A673 (cell line): ENCODE data around the gene SUMF1. TPM values are rescaled to one million over a fixed set of nuclear protein-coding genes. Genes with fewer than 3 reads are reported as not detected.

Experiments
- BruUV-seq: library from RNA; stranded (reverse); fragments of 400-500 nt; replicated peaks from 2 replicates; lab custom pipeline; 2021; lab: Mats Ljungman, UMichigan
- CTCF ChIA-PET: fragments of 300-600 bp; sonication (Branson Sonifier 250); formaldehyde crosslinking; loops from one replicate; lab custom pipeline; 2022; ENCODE audit warnings: antibody characterized with exemption; lab: Charles Lee
- POLR2A ChIA-PET: fragments of 300-600 bp; sonication (Branson Sonifier 250); formaldehyde crosslinking; loops from one replicate; lab custom pipeline; 2022; ENCODE audit warnings: antibody characterized with exemption; ENCODE audit not compliant: low non-redundant PET; lab: Charles Lee
- DNase-seq: peaks from one replicate; pipeline ENCODE4 v3.0.0-alpha.2; 2015; ENCODE audit warnings: low spot score
- H3K27ac ChIP-seq: fragments of 200-600 bp; sonication (generic); 2 replicates; pipeline ENCODE4 v1.5.1; 2016; ENCODE audit warnings: mixed run types, low read depth, mild to moderate bottlenecking, mixed read lengths, antibody characterized with exemption, low read length; ENCODE audit not compliant: poor library complexity, severe bottlenecking
- H3K27me3 ChIP-seq: fragments of 200-600 bp; sonication (generic); replicated peaks from 2 replicates; pipeline ENCODE4 v1.6.1; 2017; ENCODE audit warnings: mixed run types, low read depth, mild to moderate bottlenecking, mixed read lengths, antibody characterized with exemption, low read length; ENCODE audit not compliant: insufficient read depth, poor library complexity
- H3K36me3 ChIP-seq: fragments of 200-600 bp; sonication (generic); 2 replicates; pipeline ENCODE4 v1.6.1; 2016; ENCODE audit warnings: mixed run types, mild to moderate bottlenecking, mixed read lengths, antibody characterized with exemption, low read length; ENCODE audit not compliant: insufficient read depth, poor library complexity, severe bottlenecking
- H3K4me1 ChIP-seq: fragments of 200-600 bp; sonication (generic); 2 replicates; pipeline ENCODE4 v1.6.1; 2017; ENCODE audit warnings: mixed run types, mild to moderate bottlenecking, mixed read lengths, antibody characterized with exemption, low read length; ENCODE audit not compliant: insufficient read depth, poor library complexity, severe bottlenecking
- H3K4me3 ChIP-seq: fragments of 200-600 bp; sonication (generic); 2 replicates; pipeline ENCODE4 v1.5.1; 2016; ENCODE audit warnings: low read depth, mixed run types, mild to moderate bottlenecking, mixed read lengths, low read length; ENCODE audit not compliant: poor library complexity, severe bottlenecking
- H3K9me3 ChIP-seq: fragments of 200-600 bp; sonication (generic); 2 replicates; pipeline ENCODE4 v1.6.1; 2016; ENCODE audit warnings: mixed run types, low read depth, mild to moderate bottlenecking, mixed read lengths, antibody characterized with exemption, low read length; ENCODE audit not compliant: poor library complexity, severe bottlenecking
- EZH2 ChIP-seq: fragments of 200-600 bp; sonication (generic); IDR thresholded peaks from 2 replicates; pipeline ENCODE4 v1.6.1; 2017; ENCODE audit warnings: borderline replicate concordance, low read depth, mild to moderate bottlenecking, mixed read lengths, antibody characterized with exemption, low read length; ENCODE audit not compliant: poor library complexity, severe bottlenecking
- intact Hi-C: fragments of 100-400 bp; cut with micrococcal nuclease; formaldehyde crosslinking; loops from one replicate; pipeline ENCODE4 v1.10.0; 2022; ENCODE audit not compliant: unreplicated experiment
- total RNA-seq: library from RNA; stranded (reverse); gene quantifications from 2 replicates; pipeline ENCODE4 v1.2.3, GENCODE V29; 2021
- TF ChIP-seq, protein P1 (sequence below): fragments of 300-800, 200-600 bp; sonication (generic); conservative IDR thresholded peaks from 2 replicates; pipeline ENCODE4 v1.5.1; 2017; ENCODE audit warnings: low read depth, mild to moderate bottlenecking, antibody characterized with exemption, low read length, moderate library complexity, mixed read lengths

SUMF1 gene
- total RNA-seq, 1 experiment from 2014 or later: 7.8 TPM

DNA sequence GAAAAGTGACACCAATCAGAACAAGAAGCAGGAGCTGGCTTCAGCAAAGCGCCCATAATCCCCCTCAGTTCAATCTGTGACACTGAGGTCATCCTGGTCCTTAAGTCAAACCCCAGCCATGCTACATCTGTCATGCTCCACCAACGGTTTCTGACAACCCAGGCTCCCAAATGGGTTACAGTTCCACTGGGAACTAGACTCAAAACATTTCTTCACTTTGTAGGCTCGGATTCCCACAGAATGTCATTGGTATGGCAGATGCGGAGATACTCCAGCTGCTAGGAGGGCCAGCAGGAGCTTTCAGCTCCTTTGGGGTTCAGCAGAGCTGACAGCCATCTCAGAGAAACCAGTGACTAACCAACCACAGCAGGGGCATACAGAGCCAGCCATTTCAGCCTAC lies 48.9 kb downstream of the SUMF1 start:
- H3K27me3 ChIP-seq: no peaks in the 10 kb centered on the region
- TF ChIP-seq, protein P1, sequence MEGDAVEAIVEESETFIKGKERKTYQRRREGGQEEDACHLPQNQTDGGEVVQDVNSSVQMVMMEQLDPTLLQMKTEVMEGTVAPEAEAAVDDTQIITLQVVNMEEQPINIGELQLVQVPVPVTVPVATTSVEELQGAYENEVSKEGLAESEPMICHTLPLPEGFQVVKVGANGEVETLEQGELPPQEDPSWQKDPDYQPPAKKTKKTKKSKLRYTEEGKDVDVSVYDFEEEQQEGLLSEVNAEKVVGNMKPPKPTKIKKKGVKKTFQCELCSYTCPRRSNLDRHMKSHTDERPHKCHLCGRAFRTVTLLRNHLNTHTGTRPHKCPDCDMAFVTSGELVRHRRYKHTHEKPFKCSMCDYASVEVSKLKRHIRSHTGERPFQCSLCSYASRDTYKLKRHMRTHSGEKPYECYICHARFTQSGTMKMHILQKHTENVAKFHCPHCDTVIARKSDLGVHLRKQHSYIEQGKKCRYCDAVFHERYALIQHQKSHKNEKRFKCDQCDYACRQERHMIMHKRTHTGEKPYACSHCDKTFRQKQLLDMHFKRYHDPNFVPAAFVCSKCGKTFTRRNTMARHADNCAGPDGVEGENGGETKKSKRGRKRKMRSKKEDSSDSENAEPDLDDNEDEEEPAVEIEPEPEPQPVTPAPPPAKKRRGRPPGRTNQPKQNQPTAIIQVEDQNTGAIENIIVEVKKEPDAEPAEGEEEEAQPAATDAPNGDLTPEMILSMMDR: no peak
- no peak for TF ChIP-seq EZH2
- no peak overlapping the region for H3K4me3 ChIP-seq
- no peaks in the 10 kb centered on the region for H3K36me3 ChIP-seq
- H3K9me3 ChIP-seq: no peaks in the 10 kb centered on the region
- ChIA-PET POLR2A (no interaction called here), CTCF (no interaction called here)
- BruUV-seq: no TSS peak
- H3K27ac ChIP-seq: no peak overlapping the region
- H3K4me1 ChIP-seq: peaks cover 10% of the 10 kb centered on the region
- intact Hi-C loops: no loop called here
- no peak for DNase-seq

DNA sequence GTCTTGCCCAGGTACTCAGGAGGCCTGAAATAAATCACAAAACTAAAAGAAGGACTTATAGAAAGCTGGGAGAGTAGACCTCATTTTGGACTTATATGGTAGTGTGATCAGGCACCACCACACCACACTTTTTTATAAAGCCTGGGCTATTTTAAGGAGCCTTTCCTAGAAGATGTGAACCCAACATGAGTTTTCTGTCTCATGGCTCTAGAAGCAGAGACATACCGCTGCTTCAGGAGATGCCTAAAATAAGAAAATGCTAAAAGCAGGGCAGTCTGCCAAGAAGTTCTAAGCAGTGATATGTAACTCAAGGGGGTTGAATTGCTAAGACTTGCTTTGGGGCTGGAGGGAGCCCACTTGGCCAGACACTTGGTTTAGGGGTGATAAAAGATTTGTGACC lies 49.6 kb downstream of the SUMF1 start:
- CTCF ChIA-PET: no interaction called here
- H3K36me3 ChIP-seq: no peaks in the 10 kb centered on the region
- POLR2A ChIA-PET: no interaction called here
- DNase-seq: peak; percentile 45
- TF ChIP-seq, protein P1: no peak
- TF ChIP-seq EZH2: no peak
- intact Hi-C loops: no loop called here
- no peaks in the 10 kb centered on the region for H3K27me3 ChIP-seq
- BruUV-seq: no TSS peak
- no peaks in the 10 kb centered on the region for H3K9me3 ChIP-seq
- peaks cover 10% of the 10 kb centered on the region for H3K4me1 ChIP-seq
- H3K27ac ChIP-seq: no peak overlapping the region
- no peak overlapping the region for H3K4me3 ChIP-seq

DNA sequence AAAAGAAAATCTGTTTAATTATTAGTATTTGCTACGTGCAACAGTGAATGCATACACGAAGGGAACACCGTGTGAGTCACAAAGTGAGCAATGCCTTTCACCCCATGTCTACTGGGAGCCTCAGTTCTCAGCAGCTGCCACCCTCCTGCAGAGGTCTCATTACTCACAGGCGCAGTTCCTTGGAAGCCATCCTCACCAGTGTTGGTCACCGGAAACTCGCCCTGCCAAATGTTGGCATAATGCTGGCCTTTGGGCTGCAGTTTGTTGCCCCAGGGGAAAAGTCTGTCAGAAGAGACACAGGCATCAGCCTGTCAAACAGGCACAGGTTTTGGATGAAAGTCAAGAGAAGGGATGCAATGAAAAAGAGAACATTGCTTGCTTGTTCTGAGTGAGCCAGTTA lies 50.1 kb downstream of the SUMF1 start:
- POLR2A ChIA-PET: no interaction called here
- peak; percentile 85 for DNase-seq
- Histone ChIP-seq H3K4me3 (no peak overlapping the region), H3K27me3 (no peaks in the 10 kb centered on the region), H3K9me3 (no peaks in the 10 kb centered on the region), H3K27ac (no peak overlapping the region), H3K4me1 (peaks cover 10% of the 10 kb centered on the region), H3K36me3 (no peaks in the 10 kb centered on the region)
- TF ChIP-seq, protein P1: no peak
- TF ChIP-seq EZH2: no peak
- intact Hi-C loops: no loop called here
- CTCF ChIA-PET: no interaction called here
- no TSS peak for BruUV-seq
